NCI-H1417 (cell line): Measurements from ENCODE around the gene KAT8.
"Not testable (repeated sequence)": the region's sequence is repeated elsewhere in the genome, so short reads cannot be mapped to it uniquely, and the experiment has no call there.

Experiments
- DNase-seq, 3 experiments: peaks; one replicate each; lab custom pipeline; 2025; lab: John Stamatoyannopoulos, UW

The KAT8 gene

GRCh38 chr16:31132303-31132979, 15.0 kb downstream of the KAT8 start:
- no peak for DNase-seq

- DNase-seq: no peak
These were observed 15.6 kb downstream of the KAT8 start for GRCh38 chr16:31133046-31133501.

GRCh38 chr16:31134091-31134571, 16.7 kb downstream of the KAT8 start:
- no peak for DNase-seq

GRCh38 chr16:31134625-31135534, 17.4 kb downstream of the KAT8 start:
- no peak for DNase-seq

GRCh38 chr16:31135535-31136286, 18.2 kb downstream of the KAT8 start, which contains the start of gene PRSS8:
PRSS8 (minus strand) TSS chr16:31135727; CDS start chr16:31135498, 229 bp downstream.
- DNase-seq: no peak

- no peak for DNase-seq
These were observed 18.8 kb downstream of the KAT8 start for GRCh38 chr16:31136287-31136662.

- not testable (repeated sequence) for DNase-seq
These were observed 19.5 kb downstream of the KAT8 start for GRCh38 chr16:31136822-31137499.

- no peak for DNase-seq
These were observed 21.4 kb downstream of the KAT8 start for GRCh38 chr16:31138621-31139578.

GRCh38 chr16:31141071-31141469, 23.6 kb downstream of the KAT8 start:
- DNase-seq: not testable (repeated sequence)

GRCh38 chr16:31141489-31142108, 24.1 kb downstream of the KAT8 start:
- no peak for DNase-seq

- peak; percentile 92 to 99 (median 97) for DNase-seq
These were observed 24.9 kb downstream of the KAT8 start for GRCh38 chr16:31142109-31143010.

GRCh38 chr16:31143011-31143693, 25.7 kb downstream of the KAT8 start:
- no peak for DNase-seq

- no peak for DNase-seq
These were observed 26.3 kb downstream of the KAT8 start for GRCh38 chr16:31143694-31144148.

GRCh38 chr16:31144418-31144817, 27.0 kb downstream of the KAT8 start:
- not testable (repeated sequence) for DNase-seq

GRCh38 chr16:31145398-31145990, 28.0 kb downstream of the KAT8 start:
- DNase-seq: peak in 1 of 3 experiments; percentile 12

- no peak for DNase-seq
These were observed 30.1 kb downstream of the KAT8 start for GRCh38 chr16:31147574-31147973.

GRCh38 chr16:31148281-31148728, 30.8 kb downstream of the KAT8 start:
- no peak for DNase-seq

GRCh38 chr16:31148896-31149295, 31.4 kb downstream of the KAT8 start:
- no peak for DNase-seq
